Sigmoid colon (tissue), 7 donors: ENCODE measurements around the gene TP53I13. TPM values are rescaled to one million over a fixed set of nuclear protein-coding genes. Genes with fewer than 3 reads are reported as not detected.
A peak's percentile ranks its signal among the peaks of the same experiment; 100 is the strongest.
"Not testable (repeated sequence)": the region's sequence is repeated elsewhere in the genome, so short reads cannot be mapped to it uniquely, and the experiment has no call there.

Experiments
- DNase-seq: peaks from one replicate; pipeline ENCODE4 v3.0.0-alpha.2; 2019
- H3K27ac ChIP-seq, 4 donors: fragments of 200-600 bp; sonication (generic); one replicate each; pipeline ENCODE4 v1.5.1; 2016 to 2019; ENCODE audit warnings: mild to moderate bottlenecking in 1 of 4
- H3K27me3 ChIP-seq, 3 donors: fragments of 200-600 bp; sonication (generic); one replicate each; pipeline ENCODE4 v1.5.1; 2019; ENCODE audit warnings: mild to moderate bottlenecking in 1 of 3
- H3K36me3 ChIP-seq, 4 donors: fragments of 200-600 bp; sonication (generic); one replicate each; pipeline ENCODE4 v1.5.1; 2016 to 2019
- H3K4me1 ChIP-seq, 4 donors: fragments of 200-600 bp; sonication (generic); one replicate each; pipeline ENCODE4 v1.5.1; 2017 to 2019
- H3K4me3 ChIP-seq, 4 donors: fragments of 200-600 bp; sonication (generic); one replicate each; pipeline ENCODE4 v1.5.1; 2017 to 2019; ENCODE audit warnings: mild to moderate bottlenecking in 2 of 4, moderate library complexity in 1 of 4
- H3K9me3 ChIP-seq, 4 donors: fragments of 200-600 bp in 3 of 4; sonication (generic) in 3 of 4; one replicate each; pipeline versions ENCODE4 v1.5.1 to v1.6.1; 2013 to 2019
- EP300 ChIP-seq, 4 donors: sonication (generic); formaldehyde crosslinking; IDR thresholded peaks; one replicate each; pipeline ENCODE4 v1.6.1; 2017; ENCODE audit warnings: antibody characterized with exemption in 4 of 4
- POLR2A ChIP-seq, 2 donors: fragments of 450-650 bp; IDR thresholded peaks; one replicate each; pipeline ENCODE4 v1.6.1; 2016; ENCODE audit warnings: antibody characterized with exemption in 2 of 2, mild to moderate bottlenecking in 2 of 2, moderate library complexity in 2 of 2
- POLR2AphosphoS5 ChIP-seq, 4 donors: sonication (generic); formaldehyde crosslinking; IDR thresholded peaks; one replicate each; pipeline ENCODE4 v1.6.1; 2017; ENCODE audit warnings: antibody characterized with exemption in 4 of 4
- WGBS, 2 donors: extraction: QIAGEN DNeasy Blood & Tissue Kit; methylation state at CpG; one replicate each; pipeline ENCODE4 v1.1.7; 2013; 5-methylcytosine and 5-hydroxymethylcytosine counted together
- intact Hi-C: fragments of 100-400 bp; cut with DNase I; formaldehyde crosslinking; loops from one replicate; pipeline ENCODE4 v1.15.1; 2023
- polyA plus RNA-seq, 3 donors: library from polyadenylated mRNA; stranded (reverse); fragments of 200-250 nt; gene quantifications; one replicate each; pipeline ENCODE4 v1.2.3, GENCODE V29; 2013
- total RNA-seq, 4 donors: library from RNA; depleted of rRNA; stranded (reverse); fragments of >200 nt; gene quantifications; one replicate each; pipeline ENCODE4 v1.1.0, GENCODE V29; 2016
- TF ChIP-seq, protein P1 (sequence below), 4 experiments: fragments of 450-650 bp in 3 of 4; fragments of 200-600 bp in 1 of 4; IDR thresholded peaks; one replicate each; pipeline ENCODE4 v1.5.1; 2016 to 2019; ENCODE audit warnings: antibody characterized with exemption in 4 of 4, mild to moderate bottlenecking in 3 of 4, moderate library complexity in 2 of 4
- donor health status: healthy with polysubstance abuse.
- donor health status: Bipolar disorder and iron deficiency.
- donor health status: healthy.

The TP53I13 gene
- total and polyA plus RNA-seq, 7 donors: 14.4 to 79.0 (median 31.2) TPM

DNA sequence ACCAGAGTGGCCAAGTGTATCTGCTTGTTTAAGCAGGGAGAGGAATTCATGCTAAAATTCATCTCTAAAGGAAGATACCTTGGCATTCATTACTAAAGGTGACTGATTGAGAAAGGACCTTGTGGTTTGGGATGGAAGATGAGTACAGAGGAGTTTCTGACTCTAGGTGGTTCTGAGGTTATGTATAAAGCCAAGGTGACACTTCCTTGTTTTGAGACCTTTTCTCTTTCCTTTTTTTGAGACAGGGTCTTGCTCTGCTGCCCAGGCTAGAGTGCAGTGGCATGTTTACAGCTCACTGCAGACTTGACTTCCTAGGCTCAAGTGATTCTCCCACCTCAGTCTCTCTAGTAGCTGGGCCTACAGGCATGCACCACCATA is 10.8 kb upstream of the TP53I13 start:
- Histone ChIP-seq H3K36me3 (peaks cover 0 to 10% (median 0%) of the 10 kb centered on the region in 4 donors), H3K4me1 (no peaks in the 10 kb centered on the region), H3K9me3 (no peaks in the 10 kb centered on the region), H3K27ac (no peak overlapping the region), H3K4me3 (no peak overlapping the region), H3K27me3 (no peaks in the 10 kb centered on the region)
- TF ChIP-seq POLR2A (IDR thresholded peaks at IDR 0.05) (no peak), POLR2AphosphoS5 (IDR thresholded peaks at IDR 0.05) (no peak), EP300 (IDR thresholded peaks at IDR 0.05) (no peak)
- TF ChIP-seq, protein P1, sequence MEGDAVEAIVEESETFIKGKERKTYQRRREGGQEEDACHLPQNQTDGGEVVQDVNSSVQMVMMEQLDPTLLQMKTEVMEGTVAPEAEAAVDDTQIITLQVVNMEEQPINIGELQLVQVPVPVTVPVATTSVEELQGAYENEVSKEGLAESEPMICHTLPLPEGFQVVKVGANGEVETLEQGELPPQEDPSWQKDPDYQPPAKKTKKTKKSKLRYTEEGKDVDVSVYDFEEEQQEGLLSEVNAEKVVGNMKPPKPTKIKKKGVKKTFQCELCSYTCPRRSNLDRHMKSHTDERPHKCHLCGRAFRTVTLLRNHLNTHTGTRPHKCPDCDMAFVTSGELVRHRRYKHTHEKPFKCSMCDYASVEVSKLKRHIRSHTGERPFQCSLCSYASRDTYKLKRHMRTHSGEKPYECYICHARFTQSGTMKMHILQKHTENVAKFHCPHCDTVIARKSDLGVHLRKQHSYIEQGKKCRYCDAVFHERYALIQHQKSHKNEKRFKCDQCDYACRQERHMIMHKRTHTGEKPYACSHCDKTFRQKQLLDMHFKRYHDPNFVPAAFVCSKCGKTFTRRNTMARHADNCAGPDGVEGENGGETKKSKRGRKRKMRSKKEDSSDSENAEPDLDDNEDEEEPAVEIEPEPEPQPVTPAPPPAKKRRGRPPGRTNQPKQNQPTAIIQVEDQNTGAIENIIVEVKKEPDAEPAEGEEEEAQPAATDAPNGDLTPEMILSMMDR (IDR thresholded peaks at IDR 0.05): no peak
- intact Hi-C loops: no loop called here
- DNase-seq: no peak

DNA sequence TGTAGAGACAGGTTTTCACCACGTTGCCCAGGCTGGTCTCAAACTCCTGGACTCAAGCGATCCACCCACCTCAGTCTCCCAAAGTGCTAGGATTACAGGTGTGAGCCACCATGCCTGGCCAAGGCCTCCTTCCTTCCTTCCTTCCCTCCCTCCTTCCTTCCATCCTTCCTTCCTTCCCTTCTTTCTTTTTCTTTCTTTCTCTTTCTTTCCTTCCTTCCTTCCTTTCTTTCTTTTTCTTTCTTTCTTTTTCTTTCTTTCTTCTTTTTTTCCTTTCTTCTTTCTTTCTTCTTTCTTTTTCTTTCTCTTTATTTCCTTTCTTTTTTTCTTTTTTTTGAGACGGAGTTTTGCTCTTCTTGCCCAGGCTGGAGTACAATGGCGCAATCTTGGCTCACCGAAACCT is 10.4 kb upstream of the TP53I13 start:
- H3K9me3 ChIP-seq, H3K4me3 ChIP-seq, intact Hi-C loops, H3K27ac ChIP-seq, H3K27me3 ChIP-seq, DNase-seq, H3K4me1 ChIP-seq: not testable (repeated sequence)
- H3K36me3 ChIP-seq: peaks cover 0 to 11% (median 0%) of the 10 kb centered on the region in 4 donors
- 92 to 94% methylated on average over 5 of the region's 5 CpGs for WGBS, 2 donors

DNA sequence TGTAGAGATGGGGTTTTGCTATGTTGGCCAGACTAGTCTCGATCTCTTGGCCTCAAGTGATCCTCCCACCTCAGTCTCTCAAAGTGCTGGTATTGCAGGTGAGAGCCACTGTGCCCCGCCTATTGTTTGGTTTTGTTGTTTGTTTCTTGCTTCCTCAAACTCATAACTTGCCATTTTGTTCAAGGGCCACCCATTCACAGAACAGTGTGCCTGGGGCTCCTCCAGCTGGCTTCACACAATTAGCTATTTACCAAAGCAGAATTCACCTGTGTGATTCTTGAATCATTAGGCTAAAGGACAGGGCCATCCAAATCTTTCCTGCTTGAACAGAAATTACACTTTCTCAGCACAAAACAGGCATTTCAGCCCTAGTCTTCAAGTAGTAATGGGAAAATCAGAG is 8.9 kb upstream of the TP53I13 start:
- no peak overlapping the region for H3K27ac ChIP-seq
- WGBS, 2 donors: 64 to 80% methylated on average over 2 of the region's 2 CpGs

DNA sequence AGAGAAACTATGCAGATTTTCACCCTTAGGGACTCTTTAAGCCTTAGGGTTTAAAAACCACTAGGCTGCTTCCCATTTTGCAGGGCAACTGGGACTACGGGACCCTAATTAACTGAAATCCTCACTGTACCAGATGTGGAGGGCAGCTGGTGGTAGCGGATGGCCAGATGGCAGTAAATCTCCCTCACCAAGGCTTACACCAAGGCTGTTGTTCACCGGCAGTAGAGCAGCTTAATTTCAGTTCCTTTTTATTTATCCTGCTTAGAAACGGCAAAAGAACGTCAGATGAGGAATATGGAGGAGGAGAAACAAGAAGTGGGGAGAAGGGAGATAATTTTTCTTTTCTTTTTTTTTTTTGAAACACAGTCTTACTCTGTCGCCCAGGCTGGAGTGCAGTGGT is 8.2 kb upstream of the TP53I13 start:
- intact Hi-C loops: no loop called here
- Histone ChIP-seq H3K4me1 (peaks cover 0 to 8% (median 4%) of the 10 kb centered on the region in 4 donors), H3K27me3 (no peaks in the 10 kb centered on the region), H3K9me3 (no peaks in the 10 kb centered on the region), H3K36me3 (peaks cover 0 to 11% (median 0%) of the 10 kb centered on the region in 4 donors), H3K4me3 (no peak overlapping the region), H3K27ac (peak overlapping the region in 2 of 4 donors; percentile 3 to 18)
- 64 to 87% methylated on average over 6 of the region's 6 CpGs for WGBS, 2 donors
- TF ChIP-seq EP300 (IDR thresholded peaks at IDR 0.05) (no peak), POLR2A (IDR thresholded peaks at IDR 0.05) (no peak), POLR2AphosphoS5 (IDR thresholded peaks at IDR 0.05) (no peak)
- TF ChIP-seq, protein P1 (IDR thresholded peaks at IDR 0.05): no peak
- DNase-seq: no peak

More for the DNA sequence above, 8.9 kb upstream of the TP53I13 start:
- Histone ChIP-seq H3K36me3 (peaks cover 0 to 11% (median 0%) of the 10 kb centered on the region in 4 donors), H3K27me3 (no peaks in the 10 kb centered on the region), H3K4me1 (peaks cover 0 to under 1% (median under 1%) of the 10 kb centered on the region in 4 donors), H3K4me3 (no peak overlapping the region), H3K9me3 (no peaks in the 10 kb centered on the region)
- no peak for DNase-seq
- TF ChIP-seq POLR2AphosphoS5 (IDR thresholded peaks at IDR 0.05) (no peak), EP300 (IDR thresholded peaks at IDR 0.05) (no peak)
- TF ChIP-seq, protein P1 (IDR thresholded peaks at IDR 0.05): no peak
- intact Hi-C loops: no loop called here

DNA sequence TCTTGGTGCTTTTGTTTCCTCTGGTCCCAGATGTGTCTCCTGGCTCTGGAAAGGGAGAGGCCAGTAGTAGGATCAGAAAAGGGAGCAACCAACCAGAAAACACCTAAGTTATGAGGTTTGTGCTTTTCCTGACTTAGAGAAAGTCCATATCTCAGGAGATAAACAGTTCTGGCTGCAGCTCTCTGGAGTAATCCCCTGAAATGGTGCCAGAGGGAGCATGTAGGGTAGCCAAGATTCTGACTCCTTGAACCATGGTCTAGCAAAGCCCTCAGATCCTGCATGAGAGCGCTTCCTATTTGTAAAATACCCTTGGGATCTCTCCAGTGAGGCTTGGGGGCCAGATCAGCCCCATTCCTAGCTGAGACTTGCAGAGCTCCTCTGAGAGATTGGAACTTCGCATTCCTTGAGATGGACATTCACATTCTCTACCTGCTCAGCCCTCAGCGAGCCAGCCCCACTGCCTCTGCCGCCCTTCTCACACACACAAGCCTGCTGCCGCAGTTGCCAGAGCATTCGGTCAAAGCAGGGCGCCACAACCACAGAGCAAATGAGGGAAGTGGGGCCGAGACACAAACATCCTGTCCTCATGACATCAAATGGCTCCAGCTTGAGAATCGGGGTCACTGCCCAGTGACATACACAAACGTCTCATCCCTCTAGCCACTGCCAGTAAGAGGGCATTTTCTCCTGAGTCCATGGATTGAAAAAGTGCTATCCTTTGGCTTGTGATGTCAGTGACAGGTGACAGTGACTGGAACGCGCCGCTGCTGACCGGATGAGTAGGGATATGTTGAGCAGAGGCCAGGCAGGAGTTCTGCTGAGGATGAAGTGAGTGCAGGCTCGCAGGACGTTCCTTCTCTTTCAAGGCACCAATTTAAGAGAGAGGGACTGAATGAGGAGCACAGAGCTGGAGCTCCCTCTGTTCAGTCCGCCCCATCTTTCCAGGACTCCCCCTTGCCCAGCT is 6.7 kb upstream of the TP53I13 start:
- Histone ChIP-seq H3K27me3 (no peaks in the 10 kb centered on the region), H3K36me3 (peaks cover 0 to 11% (median 0%) of the 10 kb centered on the region in 4 donors), H3K9me3 (no peaks in the 10 kb centered on the region), H3K4me1 (peaks cover 0 to 22% (median 18%) of the 10 kb centered on the region in 4 donors), H3K4me3 (no peak overlapping the region), H3K27ac (no peak overlapping the region)
- intact Hi-C loops: no loop called here
- 69 to 85% methylated on average over 17 of the region's 17 CpGs for WGBS, 2 donors
- DNase-seq: peak; percentile 75
- TF ChIP-seq EP300 (IDR thresholded peaks at IDR 0.05): no peak
- no peak for TF ChIP-seq POLR2AphosphoS5 (IDR thresholded peaks at IDR 0.05)
- TF ChIP-seq, protein P1 (IDR thresholded peaks at IDR 0.05): no peak
- no peak for TF ChIP-seq POLR2A (IDR thresholded peaks at IDR 0.05)
